Right renal pelvis (tissue), 4 donors: ENCODE results near the gene NBAS. TPM values are rescaled to one million over a fixed set of nuclear protein-coding genes. Genes with fewer than 3 reads are reported as not detected.
"Not testable (repeated sequence)": the region's sequence is repeated elsewhere in the genome, so short reads cannot be mapped to it uniquely, and the experiment has no call there.

Experiments used
- DNase-seq, 4 donors: peaks; one replicate each; pipeline ENCODE4 v3.0.0-alpha.2; 2013; ENCODE audit warnings: low read depth in 4 of 4, low spot score in 3 of 4, missing footprints in 1 of 4
- polyA plus RNA-seq, 4 donors: library from polyadenylated mRNA; unstranded; fragments of 120-200 nt; gene quantifications; one replicate each; pipeline ENCODE4 v1.2.1, GENCODE V29; 2013; ENCODE audit not compliant: insufficient read length in 4 of 4

NBAS gene
- polyA plus RNA-seq, 4 donors = 49.6 to 58.1 (median 56.3) TPM

GRCh38 chr2:15533860-15534480 is 27.2 kb downstream of the NBAS start:
- DNase-seq = no peak

GRCh38 chr2:15532996-15533395 is 28.1 kb downstream of the NBAS start:
- DNase-seq = no peak

- no peak for DNase-seq
Measured at GRCh38 chr2:15531095-15531854, 29.9 kb downstream of the NBAS start.

- no peak for DNase-seq
Measured at GRCh38 chr2:15527074-15527739, 33.9 kb downstream of the NBAS start.

GRCh38 chr2:15521641-15522181 is 39.4 kb downstream of the NBAS start:
- DNase-seq = peak in 1 of 4 donors; percentile 10

GRCh38 chr2:15520346-15520745 is 40.8 kb downstream of the NBAS start:
- no peak for DNase-seq

GRCh38 chr2:15518759-15519158 is 42.4 kb downstream of the NBAS start:
- DNase-seq = not testable (repeated sequence)

- DNase-seq = no peak
Measured at GRCh38 chr2:15517793-15518192, 43.3 kb downstream of the NBAS start.

- no peak for DNase-seq
Measured at GRCh38 chr2:15511686-15512085, 49.4 kb downstream of the NBAS start.

- DNase-seq = no peak
Measured at GRCh38 chr2:15510552-15510951, 50.6 kb downstream of the NBAS start.

GRCh38 chr2:15510131-15510530 is 51.0 kb downstream of the NBAS start:
- DNase-seq = no peak

GRCh38 chr2:15507697-15508096 is 53.4 kb downstream of the NBAS start:
- no peak for DNase-seq

- DNase-seq = no peak
Measured at GRCh38 chr2:15507061-15507460, 54.1 kb downstream of the NBAS start.

GRCh38 chr2:15506229-15506819 is 54.8 kb downstream of the NBAS start:
- no peak for DNase-seq

- no peak for DNase-seq
Measured at GRCh38 chr2:15504882-15505663, 56.1 kb downstream of the NBAS start.

GRCh38 chr2:15499251-15499650 is 61.9 kb downstream of the NBAS start:
- DNase-seq = not testable (repeated sequence)

GRCh38 chr2:15498554-15498953 is 62.6 kb downstream of the NBAS start:
- no peak for DNase-seq

GRCh38 chr2:15494877-15495276 is 66.3 kb downstream of the NBAS start:
- DNase-seq = no peak

- no peak for DNase-seq
Measured at GRCh38 chr2:15492773-15493325, 68.3 kb downstream of the NBAS start.

GRCh38 chr2:15486770-15487169 is 74.4 kb downstream of the NBAS start:
- no peak for DNase-seq
